Esophagus muscularis mucosa (tissue), 4 donors: ENCODE measurements around the gene BPIFB2. TPM values are rescaled to one million over a fixed set of nuclear protein-coding genes. Genes with fewer than 3 reads are reported as not detected.

Experiments used
- DNase-seq: peaks from one replicate; pipeline ENCODE4 v3.0.0-alpha.2; 2017; ENCODE audit errors: extremely low spot score
- H3K27ac ChIP-seq, 4 donors: fragments of 200-600 bp; sonication (generic); replicated peaks in 1 of 4; 1 replicate in 3 of 4; 2 replicates in 1 of 4; pipeline ENCODE4 v1.5.1; 2016 to 2019; ENCODE audit warnings: mild to moderate bottlenecking in 1 of 4
- H3K27me3 ChIP-seq, 4 donors: fragments of 200-600 bp; sonication (generic); one replicate each; pipeline versions ENCODE4 v1.5.1 to v1.6.0; 2016 to 2019
- H3K36me3 ChIP-seq, 4 donors: fragments of 200-600 bp; sonication (generic); one replicate each; pipeline ENCODE4 v1.5.1; 2016 to 2019
- H3K4me1 ChIP-seq, 4 donors: fragments of 200-600 bp; sonication (generic); one replicate each; pipeline ENCODE4 v1.5.1; 2016 to 2019
- H3K4me3 ChIP-seq, 4 donors: fragments of 200-600 bp; sonication (generic); 1 replicate in 2 of 4; 2 replicates in 2 of 4; pipeline ENCODE4 v1.5.1; 2016 to 2019; ENCODE audit warnings: mild to moderate bottlenecking in 4 of 4, moderate library complexity in 1 of 4
- H3K9me3 ChIP-seq, 4 donors: fragments of 200-600 bp; sonication (generic); 1 replicate in 3 of 4; 2 replicates in 1 of 4; pipeline ENCODE4 v1.5.1; 2016 to 2019
- EP300 ChIP-seq: sonication (generic); formaldehyde crosslinking; IDR thresholded peaks from one replicate; pipeline ENCODE4 v1.6.1; 2017; ENCODE audit warnings: antibody characterized with exemption
- POLR2A ChIP-seq: fragments of 450-650 bp; IDR thresholded peaks from one replicate; pipeline ENCODE4 v1.6.1; 2017; ENCODE audit warnings: antibody characterized with exemption, moderate library complexity, mild to moderate bottlenecking, low read depth
- POLR2AphosphoS5 ChIP-seq, 2 donors: sonication (generic); formaldehyde crosslinking; IDR thresholded peaks; one replicate each; pipeline ENCODE4 v1.6.1; 2017; ENCODE audit warnings: antibody characterized with exemption in 2 of 2
- WGBS: methylation state at CpG from one replicate; pipeline ENCODE4 v1.1.5; 2018; 5-methylcytosine and 5-hydroxymethylcytosine counted together
- intact Hi-C: fragments of 100-400 bp; cut with DNase I; formaldehyde crosslinking; loops from one replicate; pipeline ENCODE4 v1.15.1; 2023
- total RNA-seq, 4 donors: library from RNA; depleted of rRNA; stranded (reverse); fragments of >200 nt; gene quantifications; one replicate each; pipeline versions ENCODE4 v1.1.0 to v1.2.1, GENCODE V29; 2016
- TF ChIP-seq, protein P1 (sequence below), 3 experiments: fragments of 200-600 bp in 2 of 3; fragments of 450-650 bp in 1 of 3; sonication (generic) in 2 of 3; IDR thresholded peaks; one replicate each; pipeline ENCODE4 v1.5.1; 2017 to 2019; ENCODE audit warnings: antibody characterized with exemption in 3 of 3, mild to moderate bottlenecking in 2 of 3, moderate library complexity in 1 of 3

Gene BPIFB2
- total RNA-seq, 4 donors from 2014 or later = not detected

- H3K36me3 ChIP-seq = no peaks in the 10 kb centered on the region
- H3K27ac ChIP-seq = no peak overlapping the region
- H3K9me3 ChIP-seq = peaks cover 0 to 15% (median 0%) of the 10 kb centered on the region in 4 donors
- no peak for TF ChIP-seq POLR2A
- TF ChIP-seq, protein P1, sequence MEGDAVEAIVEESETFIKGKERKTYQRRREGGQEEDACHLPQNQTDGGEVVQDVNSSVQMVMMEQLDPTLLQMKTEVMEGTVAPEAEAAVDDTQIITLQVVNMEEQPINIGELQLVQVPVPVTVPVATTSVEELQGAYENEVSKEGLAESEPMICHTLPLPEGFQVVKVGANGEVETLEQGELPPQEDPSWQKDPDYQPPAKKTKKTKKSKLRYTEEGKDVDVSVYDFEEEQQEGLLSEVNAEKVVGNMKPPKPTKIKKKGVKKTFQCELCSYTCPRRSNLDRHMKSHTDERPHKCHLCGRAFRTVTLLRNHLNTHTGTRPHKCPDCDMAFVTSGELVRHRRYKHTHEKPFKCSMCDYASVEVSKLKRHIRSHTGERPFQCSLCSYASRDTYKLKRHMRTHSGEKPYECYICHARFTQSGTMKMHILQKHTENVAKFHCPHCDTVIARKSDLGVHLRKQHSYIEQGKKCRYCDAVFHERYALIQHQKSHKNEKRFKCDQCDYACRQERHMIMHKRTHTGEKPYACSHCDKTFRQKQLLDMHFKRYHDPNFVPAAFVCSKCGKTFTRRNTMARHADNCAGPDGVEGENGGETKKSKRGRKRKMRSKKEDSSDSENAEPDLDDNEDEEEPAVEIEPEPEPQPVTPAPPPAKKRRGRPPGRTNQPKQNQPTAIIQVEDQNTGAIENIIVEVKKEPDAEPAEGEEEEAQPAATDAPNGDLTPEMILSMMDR (IDR thresholded peaks at IDR 0.05) = no peak
- no peak for TF ChIP-seq EP300
- TF ChIP-seq POLR2AphosphoS5 (IDR thresholded peaks at IDR 0.05) = no peak
- intact Hi-C loops = no loop called here
- 89% methylated on average over 6 of the region's 6 CpGs for WGBS
- no peak overlapping the region for H3K4me3 ChIP-seq
- DNase-seq = no peak
- H3K4me1 ChIP-seq = no peaks in the 10 kb centered on the region
- peaks cover 0 to 20% (median 0%) of the 10 kb centered on the region in 4 donors for H3K27me3 ChIP-seq
Observed at GRCh38 chr20:33032555-33032954, 25.1 kb downstream of the BPIFB2 start.

GRCh38 chr20:33033381-33033780 is 25.9 kb downstream of the BPIFB2 start:
- TF ChIP-seq EP300 (no peak), POLR2AphosphoS5 (IDR thresholded peaks at IDR 0.05) (no peak), POLR2A (no peak)
- TF ChIP-seq, protein P1 (IDR thresholded peaks at IDR 0.05) = no peak
- Histone ChIP-seq H3K9me3 (peaks cover 0 to 15% (median 0%) of the 10 kb centered on the region in 4 donors), H3K4me1 (no peaks in the 10 kb centered on the region), H3K27me3 (peaks cover 0 to 13% (median 0%) of the 10 kb centered on the region in 4 donors), H3K4me3 (no peak overlapping the region), H3K36me3 (no peaks in the 10 kb centered on the region), H3K27ac (no peak overlapping the region)
- intact Hi-C loops = no loop called here
- no peak for DNase-seq
- WGBS = 80% methylated on average over 4 of the region's 5 CpGs

- TF ChIP-seq POLR2AphosphoS5 (IDR thresholded peaks at IDR 0.05) = no peak
- TF ChIP-seq, protein P1 (IDR thresholded peaks at IDR 0.05) = no peak
- no peak for TF ChIP-seq POLR2A
- no peak for TF ChIP-seq EP300
- peaks cover 0 to 6% (median 0%) of the 10 kb centered on the region in 4 donors for H3K27me3 ChIP-seq
- intact Hi-C loops = no loop called here
- no peak overlapping the region for H3K27ac ChIP-seq
- 92% methylated on average over 5 of the region's 5 CpGs for WGBS
- no peaks in the 10 kb centered on the region for H3K4me1 ChIP-seq
- H3K36me3 ChIP-seq = no peaks in the 10 kb centered on the region
- peaks cover 0 to 15% (median 0%) of the 10 kb centered on the region in 4 donors for H3K9me3 ChIP-seq
- no peak for DNase-seq
- H3K4me3 ChIP-seq = no peak overlapping the region
Observed at GRCh38 chr20:33034115-33034514, 26.6 kb downstream of the BPIFB2 start.

- H3K9me3 ChIP-seq = peaks cover 0 to 15% (median 0%) of the 10 kb centered on the region in 4 donors
- DNase-seq = no peak
- no peak overlapping the region for H3K4me3 ChIP-seq
- no peak overlapping the region for H3K27ac ChIP-seq
- no peaks in the 10 kb centered on the region for H3K36me3 ChIP-seq
- TF ChIP-seq POLR2A = no peak
- TF ChIP-seq POLR2AphosphoS5 (IDR thresholded peaks at IDR 0.05) = no peak
- no peak for TF ChIP-seq EP300
- TF ChIP-seq, protein P1 (IDR thresholded peaks at IDR 0.05) = no peak
- H3K4me1 ChIP-seq = no peaks in the 10 kb centered on the region
- WGBS = 88% methylated on average over 4 of the region's 6 CpGs
- H3K27me3 ChIP-seq = peaks cover 0 to 9% (median 0%) of the 10 kb centered on the region in 4 donors
- intact Hi-C loops = no loop called here
Observed at GRCh38 chr20:33034901-33035492, 27.5 kb downstream of the BPIFB2 start.

DNA sequence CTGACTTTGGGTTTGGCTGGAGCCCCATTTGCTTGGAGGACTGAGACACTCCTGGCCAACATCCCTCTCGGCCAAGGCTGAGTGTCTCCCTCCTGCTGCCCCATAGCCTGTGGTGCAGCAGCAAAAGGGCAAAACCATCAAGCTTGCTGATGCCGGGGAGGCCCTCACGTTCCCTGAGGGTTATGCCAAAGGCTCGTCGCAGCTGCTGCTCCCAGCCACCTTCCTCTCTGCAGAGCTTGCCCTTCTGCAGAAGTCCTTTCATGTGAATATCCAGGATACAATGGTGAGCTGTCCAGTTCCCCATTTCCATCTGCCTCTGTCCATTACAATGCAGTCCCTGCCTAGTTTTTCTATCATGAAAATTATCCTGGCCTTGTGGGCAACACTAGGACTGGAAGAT is 30.0 kb downstream of the BPIFB2 start:
- Histone ChIP-seq H3K27ac (no peak overlapping the region), H3K4me3 (no peak overlapping the region), H3K27me3 (peaks cover 0 to 6% (median 0%) of the 10 kb centered on the region in 4 donors), H3K9me3 (peaks cover 0 to 15% (median 0%) of the 10 kb centered on the region in 4 donors), H3K36me3 (no peaks in the 10 kb centered on the region), H3K4me1 (no peaks in the 10 kb centered on the region)
- TF ChIP-seq POLR2A = no peak
- TF ChIP-seq POLR2AphosphoS5 (IDR thresholded peaks at IDR 0.05) = no peak
- TF ChIP-seq, protein P1 (IDR thresholded peaks at IDR 0.05) = no peak
- TF ChIP-seq EP300 = no peak
- DNase-seq = no peak
- intact Hi-C loops = no loop called here
- WGBS = 66% methylated on average over 4 of the region's 5 CpGs
